GM18868 (cell line): Measurements from ENCODE around the gene MATN1.
A peak's percentile ranks its signal among the peaks of the same experiment; 100 is the strongest.

Source experiments
- ATAC-seq: cut with Tn5 transposase; IDR thresholded peaks from one replicate; pipeline ENCODE4 v1.9.1; 2021; ENCODE audit warnings: mild to moderate bottlenecking, moderate library complexity; ENCODE audit not compliant: unreplicated experiment

MATN1 gene

DNA sequence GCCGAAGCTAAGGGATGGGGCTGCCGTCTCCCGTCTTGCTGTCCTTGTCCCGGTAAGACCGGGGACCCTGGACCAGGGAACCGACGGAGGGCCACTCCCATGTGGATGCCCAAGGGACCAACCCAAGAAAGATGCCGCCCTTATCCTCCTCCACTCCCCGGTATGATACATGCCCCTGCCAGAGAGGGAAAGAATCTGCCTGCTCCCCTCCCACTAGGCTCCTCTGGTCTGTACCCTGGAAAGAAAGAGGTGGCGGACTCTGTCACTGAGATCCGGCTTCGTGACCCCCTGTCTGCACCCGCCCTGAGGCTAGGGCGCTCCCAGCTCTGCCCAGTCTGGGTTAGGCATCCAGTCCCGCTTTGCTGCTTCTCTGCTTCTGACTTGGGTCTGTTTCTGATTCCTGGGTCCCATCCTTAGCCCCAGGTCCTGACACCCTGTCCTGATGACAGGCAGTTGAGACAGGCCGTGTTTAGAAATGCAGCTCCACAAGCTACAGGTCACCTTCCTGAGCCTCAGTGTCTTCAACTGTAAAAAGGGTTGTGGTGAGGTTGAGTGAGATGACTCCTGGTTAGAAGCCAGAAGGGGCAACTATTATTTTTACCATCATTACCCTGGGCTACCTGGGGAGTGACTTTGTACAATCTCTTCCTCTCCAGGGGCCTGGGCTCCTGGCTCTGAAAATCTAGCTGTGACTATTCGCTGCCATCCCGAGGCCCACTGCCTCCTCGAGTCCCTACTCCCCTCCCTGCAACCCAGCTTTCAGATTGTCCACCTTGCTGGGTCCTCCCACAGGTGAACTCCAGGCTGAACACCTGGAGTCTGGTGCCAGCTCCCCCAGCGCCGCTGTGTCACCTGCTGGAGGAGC is 3.7 kb downstream of the MATN1 start:
- ATAC-seq = no peak

DNA sequence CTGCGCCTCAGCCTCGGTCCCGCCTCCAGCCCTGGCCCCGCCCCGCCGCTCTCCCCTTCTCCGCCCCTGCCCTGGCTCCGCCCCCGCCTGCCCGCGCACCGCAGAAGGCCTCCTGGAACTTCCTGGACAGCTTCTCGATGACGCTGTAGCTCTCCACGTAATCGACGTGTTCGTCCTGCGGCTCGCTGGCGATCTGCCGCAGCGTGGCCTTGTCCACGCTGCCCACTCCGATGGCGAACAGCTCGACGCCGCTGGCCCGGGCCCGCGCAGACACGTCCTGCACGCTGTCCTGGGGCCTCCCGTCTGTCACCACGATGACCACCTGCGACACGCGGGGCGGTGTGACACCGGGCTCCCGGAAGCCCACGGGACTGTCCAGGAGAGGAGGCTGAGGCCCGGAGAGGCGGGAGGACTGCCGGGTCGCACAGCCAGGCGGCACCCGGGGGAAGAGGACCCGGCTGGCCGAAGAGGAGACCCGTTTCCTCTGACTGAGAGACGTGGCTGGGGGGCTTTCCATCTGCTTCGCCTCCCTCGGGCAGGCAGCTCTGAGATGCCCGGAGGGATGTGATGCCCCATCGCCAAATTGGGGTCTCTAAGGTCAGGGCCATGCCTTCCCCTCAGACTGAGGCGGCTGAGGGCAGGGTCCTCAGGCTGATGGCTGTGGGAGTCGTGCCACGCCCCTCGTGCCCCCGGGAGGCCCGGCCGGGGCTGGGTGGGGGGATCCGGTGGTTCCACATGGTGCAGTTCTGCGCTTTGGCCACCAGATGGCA is 4.6 kb downstream of the MATN1 start:
- peak; percentile 63 for ATAC-seq

DNA sequence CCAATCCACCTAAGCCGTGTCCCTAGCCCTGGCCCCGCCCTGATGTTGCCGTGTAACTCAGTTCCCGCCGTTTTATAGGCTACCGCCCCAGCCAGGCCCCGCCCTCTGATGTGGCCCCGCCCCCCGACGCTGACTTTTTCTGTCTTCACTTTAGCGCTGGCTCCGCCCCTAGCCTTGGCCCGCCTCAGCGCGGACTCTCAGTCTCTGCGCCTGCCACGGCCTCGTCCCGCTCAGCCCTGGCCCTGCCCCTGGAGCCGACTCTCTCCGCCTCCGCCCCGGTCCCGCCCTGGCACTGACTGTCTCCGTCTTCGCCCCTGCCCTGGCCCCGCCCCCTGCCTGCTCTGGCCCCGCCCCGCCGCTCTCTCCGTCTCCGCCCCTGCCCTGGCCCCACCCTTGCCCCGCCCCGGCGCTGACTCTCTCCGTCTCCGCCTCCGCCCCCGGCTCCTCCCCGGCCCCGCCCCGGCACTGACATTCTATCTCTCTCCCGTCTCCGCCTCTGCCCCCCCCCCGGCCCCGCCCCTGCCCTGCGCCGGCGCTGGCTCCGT is 5.2 kb downstream of the MATN1 start:
- peak; percentile 79 for ATAC-seq

DNA sequence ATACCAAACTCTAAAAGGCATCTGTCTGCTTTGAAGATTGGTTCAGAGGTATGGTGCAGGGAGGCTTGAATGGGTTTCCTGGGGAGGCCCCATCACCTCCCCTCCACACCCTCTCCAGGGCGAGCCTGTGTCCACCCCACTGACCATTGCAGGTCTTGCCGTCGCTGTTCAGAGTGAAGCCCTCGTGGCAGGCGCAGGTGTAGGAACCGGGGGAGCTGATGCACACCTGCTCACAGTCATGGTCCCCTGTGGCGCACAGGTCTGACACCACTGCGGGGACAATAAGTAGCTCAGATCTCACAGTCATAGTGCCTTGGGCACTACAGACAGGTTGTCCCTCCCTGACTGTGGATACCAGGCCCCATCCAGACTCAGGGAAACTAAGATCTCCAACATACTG is 6.7 kb downstream of the MATN1 start:
- ATAC-seq = no peak

DNA sequence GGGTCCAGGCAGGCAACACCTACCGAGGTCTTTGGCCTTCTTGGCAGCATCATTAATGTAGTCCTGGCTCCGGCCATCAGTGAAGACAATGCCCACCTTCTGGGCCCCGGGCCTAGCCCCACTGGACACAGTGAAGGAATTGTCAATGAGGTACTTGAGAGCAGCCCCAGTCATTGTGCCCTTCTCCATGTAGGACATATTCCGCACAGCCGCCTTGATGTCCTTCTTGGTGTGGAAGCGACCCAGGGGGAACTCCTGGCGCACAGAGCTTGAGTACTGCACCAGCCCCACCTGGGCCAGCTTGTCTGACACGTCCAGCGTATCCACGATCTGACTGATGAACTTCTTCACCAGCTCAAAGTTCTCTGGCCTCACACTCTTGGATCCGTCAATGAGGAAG is 7.5 kb downstream of the MATN1 start:
- ATAC-seq = no peak

DNA sequence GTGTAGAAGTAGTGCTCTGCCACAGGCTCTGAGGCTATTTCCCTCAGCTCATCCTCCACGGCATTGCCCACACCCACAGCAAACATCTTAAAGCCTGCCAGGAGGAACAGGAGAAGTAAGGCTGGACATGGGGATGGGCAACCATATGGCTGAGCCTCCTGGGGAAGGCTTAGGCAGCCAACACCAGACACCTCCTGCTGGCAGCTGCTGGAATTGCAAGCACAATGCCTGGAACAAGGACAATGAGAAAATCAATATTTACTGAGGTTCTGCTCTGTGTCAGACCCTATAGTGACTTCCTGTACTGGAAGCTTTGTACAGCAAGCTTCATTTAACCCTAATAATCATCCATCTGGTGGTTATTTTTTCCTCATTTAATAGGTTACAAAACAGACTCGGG is 8.2 kb downstream of the MATN1 start:
- no peak for ATAC-seq

DNA sequence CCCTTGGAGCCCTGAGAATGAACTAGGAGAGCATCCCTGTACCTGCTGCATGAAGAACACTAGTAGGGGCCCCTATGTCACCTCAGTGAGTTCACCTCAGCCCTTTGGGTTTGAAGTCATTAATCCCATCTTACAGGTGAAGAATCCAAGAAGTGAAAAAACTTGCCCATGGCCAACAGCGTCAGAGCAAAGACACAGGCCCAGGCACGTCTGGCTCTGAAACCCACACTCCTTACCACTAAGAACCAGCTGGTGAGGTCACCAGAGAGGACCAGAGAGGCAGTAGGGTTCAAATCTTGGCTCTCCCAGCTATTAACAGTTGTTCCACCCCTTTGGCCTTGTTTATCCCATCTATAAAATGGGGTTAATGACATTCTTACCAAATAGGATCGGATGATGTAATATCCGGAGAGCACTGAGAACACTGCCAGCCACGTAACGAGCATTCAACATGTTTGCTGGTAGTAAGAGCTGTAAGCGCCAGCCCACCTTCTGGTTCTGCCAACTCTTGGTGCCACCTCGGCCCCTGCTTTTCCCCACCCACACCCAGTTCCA is 8.8 kb downstream of the MATN1 start:
- ATAC-seq = no peak

DNA sequence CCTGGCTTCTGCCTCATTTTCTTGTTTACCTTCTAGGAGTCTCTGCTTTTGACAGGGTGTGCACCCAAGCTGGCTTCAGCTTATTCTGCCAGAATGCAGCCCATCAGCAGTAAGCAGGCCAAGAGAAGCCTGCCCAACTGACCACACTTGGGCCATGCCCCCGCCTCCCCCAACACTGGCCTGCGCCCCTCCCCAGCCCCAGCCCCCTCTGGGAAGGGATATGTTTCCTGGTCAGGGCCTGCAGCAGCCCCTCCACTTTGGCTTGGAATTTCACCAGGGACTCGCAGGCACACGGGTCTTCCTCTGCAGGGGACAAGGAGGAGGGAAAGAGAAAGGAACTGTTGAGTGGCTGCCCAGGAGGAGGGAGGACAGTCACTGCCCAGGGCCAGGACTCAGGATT is 9.4 kb downstream of the MATN1 start:
- no peak for ATAC-seq

DNA sequence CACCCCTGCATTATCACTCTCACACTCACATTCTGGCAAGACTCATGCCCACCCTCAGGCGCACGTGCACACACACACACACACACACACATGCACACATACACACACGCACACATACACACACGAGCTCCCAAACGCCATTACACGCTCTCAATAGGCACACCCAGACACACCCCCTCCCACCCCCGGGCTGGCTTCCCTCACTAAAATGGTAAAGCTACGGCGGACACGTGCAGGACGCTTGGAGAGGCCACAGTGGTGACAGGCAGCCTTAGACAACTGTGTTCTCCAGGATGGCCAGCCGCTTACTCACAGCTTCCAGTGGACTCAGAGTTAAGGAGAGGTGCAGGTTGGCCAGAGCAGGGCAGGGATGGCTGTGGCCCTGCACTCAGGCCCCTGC is 10.1 kb downstream of the MATN1 start:
- ATAC-seq = no peak

DNA sequence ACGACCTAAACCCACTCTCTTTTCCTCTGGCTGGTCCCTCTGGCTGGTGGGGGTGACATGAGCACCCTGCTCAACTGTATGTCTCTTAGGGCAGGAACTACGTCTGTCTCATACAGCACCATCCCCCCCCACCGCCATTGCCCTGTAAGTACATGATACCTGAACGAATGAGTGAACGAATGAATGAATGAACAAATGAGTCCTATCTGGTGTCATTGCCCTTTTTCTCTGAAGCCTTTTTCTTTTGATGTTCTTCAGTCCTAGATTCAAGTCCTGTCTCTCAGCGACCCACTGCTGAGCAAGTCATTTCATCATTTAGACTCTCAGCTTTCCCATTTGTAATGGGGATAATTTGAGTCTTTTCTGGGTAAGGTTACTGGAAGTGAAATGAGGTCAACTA is 10.8 kb downstream of the MATN1 start:
- no peak for ATAC-seq

DNA sequence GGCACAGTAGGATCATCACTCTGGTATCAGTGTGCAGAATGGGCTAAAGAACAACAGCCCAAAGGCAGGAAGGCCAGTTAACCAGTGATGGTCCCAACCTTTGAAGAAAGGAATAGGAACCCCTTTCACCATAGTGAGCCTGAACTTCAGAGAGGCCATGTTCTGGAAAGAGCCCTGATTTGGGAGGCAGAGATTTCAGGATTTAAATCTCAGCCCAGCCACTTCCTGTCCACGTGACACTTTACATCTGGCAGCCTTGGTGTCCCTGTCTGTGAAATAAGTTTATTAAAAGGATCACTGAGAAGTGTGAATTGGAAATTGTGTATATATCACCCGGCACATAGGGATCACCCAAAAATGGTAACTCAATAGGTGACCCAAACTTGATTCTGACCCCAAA is 13.0 kb downstream of the MATN1 start:
- no peak for ATAC-seq

DNA sequence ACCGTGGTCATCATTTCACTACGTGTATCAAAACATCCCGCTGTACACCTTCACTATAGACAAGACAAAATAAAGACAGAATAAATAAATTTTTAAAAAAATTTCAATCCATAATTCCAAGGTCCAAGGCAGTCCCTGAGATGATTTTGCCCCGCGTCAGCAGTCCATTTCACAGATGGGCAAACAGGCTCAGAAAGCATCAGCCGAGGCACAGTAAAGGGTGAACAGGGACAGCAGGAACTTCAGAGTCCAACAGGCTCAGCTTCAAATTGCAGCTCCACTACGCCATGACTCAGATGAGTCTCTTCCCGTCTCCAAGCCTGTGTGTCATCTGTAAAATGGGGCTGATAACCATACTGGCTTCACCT is 15.0 kb downstream of the MATN1 start:
- no peak for ATAC-seq

DNA sequence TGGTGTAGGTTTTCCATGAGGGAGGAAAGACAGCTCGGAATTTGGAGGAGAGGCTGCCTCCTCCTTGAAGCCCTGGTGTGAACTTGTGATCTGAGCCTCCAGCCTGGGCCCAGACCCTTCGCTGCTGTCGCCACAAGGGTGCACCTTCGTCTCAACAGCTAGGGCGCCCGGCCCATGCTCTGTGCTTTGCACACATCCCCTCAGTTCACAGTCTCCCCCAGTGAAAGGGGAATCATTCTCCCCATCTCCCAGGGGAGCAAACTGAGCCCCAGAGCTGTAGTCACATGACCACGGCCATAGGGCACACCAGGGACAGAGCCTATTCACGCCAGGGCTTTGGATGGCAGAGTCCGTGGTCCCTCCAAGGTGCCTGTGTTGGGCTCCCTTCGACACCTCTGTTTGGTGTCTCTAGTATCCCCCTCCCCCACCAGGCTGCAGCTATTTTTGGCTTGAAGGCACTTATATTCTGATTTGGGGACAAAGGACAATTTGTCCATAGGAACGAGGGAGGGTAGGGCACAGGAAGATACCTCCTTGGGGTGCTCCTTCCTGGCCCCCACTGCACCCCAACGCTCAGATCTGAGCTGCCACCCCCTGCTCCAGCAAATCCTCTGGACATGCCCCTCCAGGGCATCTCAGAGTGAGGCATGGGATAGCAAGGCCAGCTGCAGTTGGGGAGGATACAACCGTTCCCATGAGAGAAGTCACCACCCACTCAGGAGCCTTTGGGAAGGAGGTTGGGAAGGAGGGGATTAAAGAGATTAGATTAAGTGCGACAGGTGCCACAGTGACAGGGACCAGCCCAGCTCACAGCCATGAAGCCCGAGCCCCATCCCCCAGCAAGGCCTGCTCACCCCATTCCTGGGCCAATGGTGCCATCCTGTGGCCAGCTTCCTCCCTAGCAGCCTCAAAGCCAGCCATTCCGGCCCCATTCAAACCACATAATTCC is 15.7 kb downstream of the MATN1 start:
- no peak for ATAC-seq

DNA sequence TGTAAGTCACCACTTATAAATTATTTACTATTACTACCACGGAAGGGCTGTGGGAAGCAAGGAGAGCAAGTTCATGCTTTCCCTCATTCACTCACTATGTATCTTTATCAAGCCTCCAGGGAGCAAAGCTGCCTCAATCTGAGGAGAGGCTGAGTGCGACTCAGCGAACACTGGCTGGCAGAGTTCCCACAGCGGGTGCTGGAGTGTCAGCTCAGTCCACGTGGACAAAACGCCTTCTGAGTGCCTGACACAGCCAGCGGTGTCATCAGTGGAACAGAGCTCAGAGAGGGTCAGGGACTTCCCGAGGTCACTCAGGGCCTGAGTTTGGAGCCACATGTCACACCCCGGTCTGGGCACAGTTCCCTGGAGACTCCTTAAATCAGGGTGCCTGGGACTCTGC is 16.9 kb downstream of the MATN1 start:
- no peak for ATAC-seq

DNA sequence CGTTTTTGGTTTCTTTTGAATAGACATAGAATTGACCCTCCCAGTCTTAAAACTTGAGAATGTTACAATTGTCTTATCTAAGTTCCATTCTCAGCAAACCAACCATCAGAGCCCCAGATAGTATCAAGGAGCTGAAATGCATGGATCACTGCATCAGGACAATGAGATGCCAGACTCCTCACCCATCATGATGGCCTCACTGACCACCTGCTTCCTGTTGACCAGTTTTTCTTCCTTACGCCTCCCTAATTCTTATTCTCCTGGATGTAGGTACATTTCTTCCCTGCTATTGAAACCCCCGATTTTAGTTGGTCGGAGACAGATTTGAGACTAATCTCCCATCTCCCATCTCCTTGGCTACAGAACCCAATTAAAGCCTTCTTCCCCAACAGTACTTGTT is 17.7 kb downstream of the MATN1 start:
- ATAC-seq = no peak

DNA sequence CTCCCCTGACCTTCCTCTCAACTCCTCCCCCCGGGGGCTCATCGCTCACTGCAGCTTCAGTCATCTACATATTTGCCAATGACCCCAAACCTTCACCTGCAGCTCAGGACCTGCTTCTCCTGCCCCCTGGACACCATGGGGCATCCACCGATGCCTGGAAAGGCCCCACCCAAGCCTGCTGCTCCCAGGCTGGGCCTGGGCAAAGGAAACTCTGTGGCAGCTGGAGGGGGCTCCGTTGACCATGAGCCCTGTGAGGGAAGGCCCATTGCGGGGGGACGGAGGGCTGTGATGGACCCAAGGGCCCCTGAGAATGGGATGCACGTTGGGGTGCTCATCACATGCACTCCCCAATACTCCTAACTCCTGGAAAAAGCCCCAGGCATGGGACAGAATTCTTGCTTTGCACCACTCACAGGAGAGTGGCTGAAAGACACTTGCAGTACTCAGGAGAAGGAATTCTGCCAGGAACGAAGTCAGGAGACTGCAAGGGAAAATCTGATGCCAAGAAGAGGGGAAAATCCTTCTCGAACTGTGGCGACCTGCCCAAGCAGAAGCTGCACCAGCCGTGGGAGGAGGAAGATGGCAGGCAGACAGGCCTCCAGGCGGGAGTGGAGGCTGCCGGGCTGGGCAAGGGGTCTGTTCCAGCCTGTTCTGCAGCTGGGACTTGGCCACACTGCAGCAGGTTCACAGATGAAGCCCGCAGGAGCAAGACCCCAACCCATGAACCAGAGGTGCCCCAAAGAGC is 18.4 kb downstream of the MATN1 start:
- no peak for ATAC-seq

DNA sequence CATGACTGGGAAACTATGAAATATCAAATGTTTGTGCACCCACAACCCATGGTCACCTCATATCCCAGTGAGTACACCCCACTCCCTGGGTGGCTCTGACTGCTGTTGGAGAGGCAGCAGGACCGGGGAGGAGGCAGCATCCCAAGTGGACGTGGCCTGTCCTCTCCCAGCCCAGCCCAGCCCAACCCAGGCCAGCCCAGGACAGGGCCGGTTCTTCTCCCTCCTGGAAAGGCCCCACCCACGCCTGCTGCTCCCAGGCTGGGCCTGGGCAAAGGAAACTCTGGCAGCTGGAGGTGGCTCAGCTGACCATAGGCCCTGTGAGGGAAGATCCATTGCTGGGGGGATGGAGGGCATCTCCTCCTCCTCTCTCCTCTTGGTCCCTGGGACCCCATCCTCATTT is 19.1 kb downstream of the MATN1 start:
- ATAC-seq = no peak

DNA sequence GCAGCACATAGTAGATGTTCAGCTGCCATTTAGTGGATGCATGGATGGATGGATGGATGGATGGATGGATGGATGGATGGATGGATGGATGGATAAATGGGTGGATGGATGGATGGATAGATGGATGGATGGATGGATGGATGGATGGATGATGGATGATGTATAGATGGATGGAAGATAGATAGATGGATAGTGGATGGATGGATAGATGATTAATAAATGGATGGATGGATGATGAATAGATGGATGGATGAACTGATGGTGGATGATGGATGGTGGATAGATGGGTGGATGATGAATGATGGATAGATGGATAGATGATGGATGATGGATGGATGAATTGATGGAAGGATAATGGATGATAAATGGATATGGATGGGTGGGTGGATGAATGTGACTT is 20.6 kb downstream of the MATN1 start:
- no peak for ATAC-seq

DNA sequence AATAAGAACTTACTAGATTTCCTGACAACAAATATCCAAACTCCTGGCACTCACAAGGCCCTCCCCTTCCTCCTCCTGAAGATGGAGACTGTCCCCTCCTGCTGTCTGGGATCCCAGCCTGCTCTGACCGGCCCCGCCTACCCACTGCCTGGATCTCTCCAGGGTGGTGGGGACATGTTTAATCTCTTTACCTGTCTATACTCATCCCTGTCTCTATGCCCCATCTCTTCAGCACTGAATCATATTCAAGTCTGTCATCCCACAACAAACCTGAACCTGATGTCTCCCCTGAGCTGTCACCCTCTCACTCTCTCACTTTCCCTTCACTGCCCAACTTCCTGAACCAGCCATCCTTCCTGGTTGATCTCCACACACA is 22.1 kb downstream of the MATN1 start:
- no peak for ATAC-seq
